ENCODE data around the gene CPO.

CPO gene

GRCh38 chr2:206971805-206972204 lies 32.5 kb downstream of the CPO start:
- no peak for DNase-seq (ENCODE audit: low spot score)

- DNase-seq (ENCODE audit: low spot score) = no peak
Observed at GRCh38 chr2:206974551-206974950, 35.2 kb downstream of the CPO start.

DNA sequence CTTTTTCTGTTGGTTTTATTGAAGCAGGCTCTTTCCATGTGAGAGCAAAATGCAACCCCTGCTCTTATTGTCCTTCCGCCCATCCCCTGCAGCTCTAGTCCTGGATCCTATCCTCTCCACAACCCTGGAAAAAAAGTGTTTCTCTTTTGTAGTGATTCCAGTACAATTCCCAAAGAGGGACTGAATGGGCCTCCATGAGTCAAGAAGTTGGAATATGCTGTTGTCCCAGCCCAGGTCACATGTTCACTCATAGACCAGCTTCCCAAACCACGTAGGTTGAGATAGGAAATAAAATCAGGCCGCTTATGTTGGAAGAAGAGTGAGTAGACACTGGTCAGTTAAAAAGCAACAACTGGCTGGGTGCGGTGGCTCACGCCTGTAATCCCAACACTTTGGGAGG lies 39.4 kb downstream of the CPO start:
- DNase-seq (ENCODE audit: low spot score) = no peak

- no peak for DNase-seq (ENCODE audit: low spot score)
Observed at GRCh38 chr2:206979365-206979764, 40.0 kb downstream of the CPO start.

GRCh38 chr2:206979922-206980321 lies 40.6 kb downstream of the CPO start:
- no peak for DNase-seq (ENCODE audit: low spot score)

GRCh38 chr2:206980413-206980812 lies 41.1 kb downstream of the CPO start:
- no peak for DNase-seq (ENCODE audit: low spot score)

- DNase-seq (ENCODE audit: low spot score) = no peak
Observed at GRCh38 chr2:206981086-206981674, 41.9 kb downstream of the CPO start.

GRCh38 chr2:206981739-206982340 lies 42.5 kb downstream of the CPO start:
- no peak for DNase-seq (ENCODE audit: low spot score)

DNA sequence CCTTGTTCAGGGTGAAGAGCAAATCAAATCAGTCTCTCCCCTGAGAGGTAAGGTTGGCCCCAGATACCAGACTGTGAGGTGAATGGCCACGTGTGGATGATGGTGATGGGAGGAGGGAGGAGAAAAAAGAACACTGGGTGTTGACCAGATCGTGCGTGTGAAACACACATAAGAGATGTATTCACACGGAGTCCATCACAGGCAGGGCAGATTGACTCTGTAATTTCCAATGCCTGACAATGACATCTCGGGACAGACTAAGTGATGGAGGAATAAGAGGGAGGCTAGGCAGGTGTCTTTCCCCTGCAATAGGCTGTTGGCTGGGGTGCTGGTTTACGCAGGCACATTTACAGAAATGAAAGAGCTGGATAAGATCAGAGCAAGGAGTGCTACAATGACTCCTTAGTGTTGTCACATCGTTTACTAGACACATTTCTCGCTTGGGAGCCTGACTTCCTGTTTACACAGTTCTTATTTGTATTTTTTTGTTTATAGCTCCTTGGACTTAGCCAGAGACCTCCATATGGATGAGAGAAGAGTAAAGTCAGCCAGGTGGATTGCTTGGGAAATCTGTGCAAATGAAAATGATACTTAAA lies 43.1 kb downstream of the CPO start:
- DNase-seq (ENCODE audit: low spot score) = no peak

DNA sequence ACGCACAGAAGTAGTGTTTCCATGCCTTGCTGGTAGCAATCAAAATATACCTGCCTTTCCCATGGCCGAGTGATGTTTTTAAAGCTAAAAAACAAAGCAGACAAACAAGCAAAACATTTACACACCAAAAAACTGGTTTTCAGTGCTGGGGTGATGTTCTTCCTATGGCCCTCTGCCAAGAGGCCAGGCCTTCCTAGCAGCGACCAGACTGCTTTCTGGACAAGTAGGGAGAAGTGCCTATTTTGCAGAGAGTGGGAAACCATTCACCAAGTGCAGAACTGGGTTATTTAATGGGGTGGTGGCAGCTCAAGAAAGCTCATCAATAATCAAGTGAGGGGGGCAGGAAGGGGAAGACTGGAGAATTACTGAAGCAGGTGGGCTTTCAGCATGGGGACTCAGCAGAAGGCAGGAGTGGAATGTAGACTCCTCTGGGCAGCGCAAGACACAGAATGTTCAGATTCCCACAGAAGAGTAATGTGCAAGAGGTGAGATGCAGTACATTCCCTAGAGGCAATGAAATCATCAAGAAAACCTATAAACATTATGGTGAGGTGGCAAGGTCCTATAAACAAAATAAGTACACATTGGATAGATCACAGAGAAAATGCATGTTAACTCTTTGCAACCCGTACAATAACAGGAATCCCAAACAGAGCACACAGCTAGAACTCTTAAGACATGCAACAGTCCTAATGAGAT lies 44.0 kb downstream of the CPO start:
- no peak for DNase-seq (ENCODE audit: low spot score)

DNA sequence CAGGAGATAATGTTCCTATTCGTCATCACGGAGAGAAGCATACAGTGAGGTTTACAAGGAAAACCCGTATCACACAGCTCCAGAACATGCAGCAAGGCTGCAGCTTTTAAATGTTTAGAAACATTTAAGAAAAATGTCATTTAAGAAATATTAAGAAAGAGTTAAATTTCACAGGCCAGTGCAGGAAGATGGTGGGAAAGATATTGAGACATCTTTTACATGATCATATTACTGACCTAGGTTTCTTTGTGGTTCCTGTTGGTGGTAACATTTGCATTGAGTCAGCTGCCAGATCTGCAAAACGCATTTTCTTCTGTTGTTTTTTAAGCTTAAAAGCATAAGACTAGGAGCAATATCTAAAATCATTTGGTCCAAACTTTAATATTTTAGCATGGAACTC lies 44.9 kb downstream of the CPO start:
- no peak for DNase-seq (ENCODE audit: low spot score)

- no peak for DNase-seq (ENCODE audit: low spot score)
Observed at GRCh38 chr2:206986943-206987342, 47.6 kb downstream of the CPO start.

DNA sequence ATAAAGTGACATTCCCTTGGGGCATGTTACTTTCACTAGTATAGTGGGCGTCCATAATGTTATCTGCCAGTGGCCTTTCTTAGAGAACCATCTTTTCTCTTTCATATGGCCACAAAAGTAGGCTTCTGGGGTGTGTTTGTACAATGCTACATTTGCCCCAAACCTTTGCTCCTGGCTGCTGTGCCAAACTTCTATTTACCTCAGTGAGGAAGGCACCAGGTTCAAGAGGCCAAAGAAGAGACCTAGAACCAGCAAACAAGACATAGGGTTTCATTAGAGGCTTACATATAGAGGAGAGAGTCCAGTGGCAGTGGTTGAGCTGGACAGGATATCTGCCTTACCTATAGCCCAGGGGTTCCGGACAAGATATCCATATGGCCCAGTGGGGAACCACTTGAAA lies 48.5 kb downstream of the CPO start:
- no peak for DNase-seq (ENCODE audit: low spot score)

GRCh38 chr2:206988884-206989283 lies 49.6 kb downstream of the CPO start:
- no peak for DNase-seq (ENCODE audit: low spot score)

DNA sequence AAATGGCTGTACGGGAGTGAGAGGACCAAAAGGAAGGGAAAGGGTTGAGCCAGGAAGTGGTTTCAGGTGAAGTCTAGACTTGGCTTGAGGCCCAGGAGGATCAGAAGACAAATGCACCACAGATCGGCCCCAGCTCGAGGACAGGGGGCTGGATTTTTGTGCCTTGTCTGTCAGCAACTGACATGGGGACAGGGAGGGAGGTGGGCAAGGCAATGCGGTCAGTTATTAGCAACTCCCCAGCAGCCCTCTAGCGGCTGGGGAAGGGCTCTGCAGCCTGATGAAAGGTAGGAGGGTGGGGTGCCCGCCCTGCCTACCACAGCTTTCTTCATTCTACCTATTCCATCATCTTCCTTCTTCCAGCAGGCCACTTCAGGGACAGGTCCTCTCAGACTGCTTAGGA lies 50.0 kb downstream of the CPO start:
- DNase-seq (ENCODE audit: low spot score) = peak; percentile 38

GRCh38 chr2:206990360-206990759 lies 51.0 kb downstream of the CPO start:
- DNase-seq (ENCODE audit: low spot score) = no peak

DNA sequence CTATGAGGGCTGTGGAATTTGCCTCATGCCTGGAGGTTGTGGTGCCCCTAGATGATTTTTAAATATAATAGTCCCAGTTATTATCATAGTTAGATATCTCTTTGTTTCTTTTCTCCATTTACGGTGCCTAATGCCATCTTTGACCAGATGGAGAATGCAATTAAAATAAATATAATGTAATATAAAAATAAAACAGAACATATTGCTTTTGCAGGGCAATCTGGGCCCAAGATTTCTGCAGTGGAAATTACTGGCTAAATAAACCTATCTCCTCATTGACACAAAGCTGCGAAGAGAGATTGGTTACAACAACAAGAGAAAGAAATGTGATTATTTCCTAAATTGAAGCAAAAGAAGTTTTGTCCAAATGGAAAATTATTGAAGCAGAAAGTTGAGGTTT lies 51.8 kb downstream of the CPO start:
- no peak for DNase-seq (ENCODE audit: low spot score)

GRCh38 chr2:206993396-206993911 lies 54.1 kb downstream of the CPO start:
- DNase-seq (ENCODE audit: low spot score) = no peak

GRCh38 chr2:206993964-206994363 lies 54.6 kb downstream of the CPO start:
- DNase-seq (ENCODE audit: low spot score) = no peak

- DNase-seq (ENCODE audit: low spot score) = no peak
Observed at GRCh38 chr2:206996556-206997065, 57.3 kb downstream of the CPO start.

DNA sequence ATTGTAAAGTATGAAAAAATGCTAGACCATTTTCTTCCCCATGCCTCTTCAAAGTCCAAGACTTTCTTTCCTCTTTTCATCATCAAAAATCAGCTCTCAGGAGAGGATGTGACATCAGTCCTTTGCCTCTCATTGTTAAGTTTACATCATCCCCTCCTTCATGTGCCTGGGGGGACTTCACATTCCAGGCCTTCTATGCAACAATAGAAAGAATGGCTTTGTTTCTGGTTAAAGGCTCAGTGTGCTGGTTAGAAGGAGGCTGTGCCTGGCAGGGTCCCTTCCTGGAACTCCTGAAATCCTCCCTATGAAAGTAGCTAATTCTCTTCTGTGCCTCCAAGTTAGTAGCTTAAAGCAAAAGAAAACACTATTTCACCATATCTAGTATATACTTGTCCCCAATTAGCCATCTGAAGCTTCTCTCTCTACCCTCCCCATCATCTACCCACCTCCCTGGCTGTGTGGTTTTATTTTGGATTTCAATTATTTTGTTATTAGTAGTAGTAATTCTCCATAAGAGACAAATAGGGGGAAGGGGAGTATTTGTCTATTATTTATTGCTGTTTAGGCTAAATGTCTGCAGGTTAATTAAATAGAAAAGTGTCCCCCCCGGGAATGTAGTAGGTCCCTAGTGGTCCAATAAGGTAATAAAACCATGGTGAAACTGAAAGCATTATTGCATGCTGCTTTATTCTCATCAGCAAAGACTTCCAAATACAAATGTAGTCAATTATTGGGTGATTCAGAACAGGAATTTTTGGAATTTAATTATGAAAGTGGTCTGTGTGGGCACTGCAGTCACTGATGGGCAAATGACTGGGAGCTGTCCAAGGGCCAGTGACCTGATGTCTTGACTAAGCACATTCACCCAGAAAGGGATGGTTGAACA lies 69.0 kb downstream of the CPO start:
- DNase-seq (ENCODE audit: low spot score) = no peak

- no peak for DNase-seq (ENCODE audit: low spot score)
Observed at GRCh38 chr2:207012461-207012860, 73.1 kb downstream of the CPO start.
